B cell (primary cell): ENCODE data around the gene WAC. TPM values are rescaled to one million over a fixed set of nuclear protein-coding genes. Genes with fewer than 3 reads are reported as not detected.

Experiments used
- ATAC-seq: fragments of 200-7000 bp; cut with Tn5 transposase; one replicate; pipeline ENCODE4 v1.10.0; 2021; ENCODE audit warnings: low read depth, mild to moderate bottlenecking, moderate number of reproducible peaks, moderate library complexity
- CTCF ChIA-PET: fragments of 350-600 bp; sonication (Branson Sonifier 250); formaldehyde crosslinking; loops from one replicate; lab custom pipeline; 2021; ENCODE audit warnings: antibody characterized with exemption, inconsistent platforms; lab: Charles Lee
- POLR2A ChIA-PET: fragments of 350-600 bp; sonication (Branson Sonifier 250); formaldehyde crosslinking; loops from one replicate; lab custom pipeline; 2021; ENCODE audit warnings: antibody characterized with exemption; lab: Charles Lee
- DNase-seq: peaks from one replicate; pipeline ENCODE4 v3.0.0; 2013
- H2AFZ ChIP-seq: 2 replicates; pipeline ENCODE4 v1.6.1; 2012; ENCODE audit warnings: mild to moderate bottlenecking, low read depth, low read length; ENCODE audit not compliant: insufficient read depth, poor library complexity, severe bottlenecking
- H3K27ac ChIP-seq, 2 donors: 1 replicate in 1 of 2; 2 replicates in 1 of 2; pipeline ENCODE4 v1.5.1; 2012 to 2013; ENCODE audit warnings: low read length in 2 of 2, mild to moderate bottlenecking in 2 of 2, moderate library complexity in 1 of 2
- H3K27me3 ChIP-seq, 4 experiments: fragments of 200-600 bp in 1 of 4; sonication (generic) in 1 of 4; replicated peaks in 1 of 4; 1 replicate in 2 of 4; 2 replicates in 2 of 4; pipeline versions ENCODE4 v1.6.1 to v1.7.0; 2013 to 2016; ENCODE audit warnings: low read length in 3 of 4, mild to moderate bottlenecking in 2 of 4, mixed read lengths in 1 of 4, moderate library complexity in 1 of 4; ENCODE audit not compliant: insufficient read depth in 4 of 4, control insufficient read depth in 3 of 4; ENCODE audit errors: control extremely low read depth in 1 of 4
- H3K36me3 ChIP-seq, 2 experiments: replicated peaks in 1 of 2; 1 replicate in 1 of 2; 2 replicates in 1 of 2; pipeline versions ENCODE4 v1.6.1 to v1.7.1; 2013; ENCODE audit warnings: low read length in 1 of 2; ENCODE audit not compliant: insufficient read depth in 2 of 2, control insufficient read depth in 1 of 2; ENCODE audit errors: control extremely low read depth in 1 of 2, extremely low read depth in 1 of 2
- H3K4me1 ChIP-seq, 2 donors: fragments of 200-600 bp in 1 of 2; sonication (generic) in 1 of 2; 1 replicate in 1 of 2; 2 replicates in 1 of 2; pipeline versions ENCODE4 v1.5.1 to v1.6.1; 2013 to 2017; ENCODE audit warnings: low read length in 2 of 2; ENCODE audit not compliant: control insufficient read depth in 2 of 2, insufficient read depth in 2 of 2
- H3K4me2 ChIP-seq: replicated peaks from 2 replicates; pipeline ENCODE3; 2012; ENCODE audit warnings: mild to moderate bottlenecking, low read depth, low read length; ENCODE audit not compliant: poor library complexity, severe bottlenecking
- H3K4me3 ChIP-seq, 5 experiments: fragments of 200-600 bp in 1 of 5; sonication (generic) in 1 of 5; 1 replicate in 3 of 5; 2 replicates in 2 of 5; pipeline versions ENCODE4 v1.5.1 to v1.7.0; 2011 to 2016; ENCODE audit warnings: low read length in 4 of 5, mild to moderate bottlenecking in 4 of 5, low read depth in 2 of 5, control low read depth in 1 of 5, moderate library complexity in 1 of 5; ENCODE audit not compliant: insufficient read depth in 1 of 5; ENCODE audit errors: control extremely low read depth in 1 of 5, extremely low read depth in 1 of 5
- H3K79me2 ChIP-seq: fragments of 200-600 bp; sonication (generic); one replicate; pipeline ENCODE4 v1.6.0; 2016; ENCODE audit warnings: low read length; ENCODE audit not compliant: control insufficient read depth, insufficient read depth
- H3K9ac ChIP-seq: fragments of 200-600 bp; sonication (generic); 2 replicates; pipeline ENCODE4 v1.6.1; 2017; ENCODE audit warnings: mild to moderate bottlenecking, low read length, moderate library complexity
- H3K9me3 ChIP-seq, 3 donors: one replicate each; pipeline versions ENCODE4 v1.6.1 to v1.7.1; 2013; ENCODE audit warnings: low read length in 2 of 3; ENCODE audit not compliant: control insufficient read depth in 2 of 3, insufficient read depth in 1 of 3; ENCODE audit errors: control extremely low read depth in 1 of 3
- H4K20me1 ChIP-seq: 2 replicates; pipeline ENCODE4 v1.6.0; 2012; ENCODE audit warnings: mild to moderate bottlenecking, low read length; ENCODE audit not compliant: insufficient read depth, control insufficient read depth, poor library complexity, severe bottlenecking
- H3K27ac Mint-ChIP-seq: one replicate; pipeline ENCODE4 v1.8.0; 2021; ENCODE audit warnings: mixed read lengths
- H3K27me3 Mint-ChIP-seq: one replicate; pipeline ENCODE4 v1.8.0; 2021; ENCODE audit warnings: mixed read lengths
- H3K4me1 Mint-ChIP-seq: one replicate; pipeline ENCODE4 v1.8.0; 2021; ENCODE audit warnings: mixed read lengths
- H3K4me3 Mint-ChIP-seq: one replicate; pipeline ENCODE4 v1.8.0; 2021; ENCODE audit warnings: mixed read lengths
- H3K9me3 Mint-ChIP-seq: one replicate; pipeline ENCODE4 v1.8.0; 2022; ENCODE audit warnings: mixed read lengths; ENCODE audit not compliant: insufficient read depth
- EZH2 ChIP-seq: IDR thresholded peaks from 2 replicates; pipeline ENCODE4 v1.6.1; 2012; ENCODE audit warnings: borderline replicate concordance, low read depth, mild to moderate bottlenecking, moderate library complexity, low read length; ENCODE audit not compliant: insufficient read depth, poor library complexity, severe bottlenecking
- WGBS: methylation state at CpG from one replicate; pipeline ENCODE4 v1.1.5; 2013; ENCODE audit warnings: missing lambda C conversion rate; ENCODE audit not compliant: insufficient coverage; 5-methylcytosine and 5-hydroxymethylcytosine counted together
- intact Hi-C: fragments of 100-400 bp; cut with micrococcal nuclease; formaldehyde crosslinking; loops from one replicate; pipeline ENCODE4 v1.10.0; 2022
- polyA plus RNA-seq: library from polyadenylated mRNA; depleted of rRNA; stranded (reverse); fragments of >200 nt; gene quantifications from 2 replicates; pipeline ENCODE4 v1.2.3, GENCODE V29; 2012
- total RNA-seq, 2 donors: library from RNA; stranded (reverse); fragments of 120-200 nt in 1 of 2; gene quantifications; 1 replicate in 1 of 2; 2 replicates in 1 of 2; pipeline versions ENCODE4 v1.2.3 to v1.2.4, GENCODE V29; 2013 to 2022
- TF ChIP-seq, protein P1 (sequence below): fragments of 200-600 bp; IDR thresholded peaks from one replicate; pipeline ENCODE4 v1.8.0; 2022; ENCODE audit warnings: antibody characterized with exemption, mild to moderate bottlenecking

WAC gene
- total and polyA plus RNA-seq, 2 donors (not counting 1 experiment from before 2014, with no cell fraction given) = 77.4 to 196 TPM

DNA sequence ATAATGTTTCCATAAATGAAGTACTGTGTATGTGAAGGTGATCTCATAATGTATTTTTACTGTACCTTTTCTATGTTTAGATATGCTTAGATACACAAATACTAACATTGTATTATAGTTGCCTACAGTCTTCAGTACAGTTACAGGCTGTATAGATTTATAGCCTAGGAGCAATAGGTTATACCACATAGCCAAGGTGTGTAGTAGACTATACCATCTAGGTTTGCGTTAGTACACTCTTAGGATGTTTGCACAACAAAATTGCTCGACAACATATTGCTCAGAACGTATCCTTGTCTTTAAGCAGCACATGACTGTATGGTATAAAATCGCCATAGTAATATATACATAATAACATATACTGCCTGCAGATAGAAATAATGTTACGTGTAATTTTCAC, 42.9 kb downstream of the WAC start:
- Histone ChIP-seq H3K4me2 (no peak overlapping the region), H3K79me2 (peaks cover 99% of the 10 kb centered on the region), H3K4me3 (no peak overlapping the region), H3K36me3 (peaks cover 10 to 45% of the 10 kb centered on the region in 2 experiments), H2AFZ (no peak overlapping the region), H3K27ac (peak overlapping the region in 1 of 2 donors; percentile 4), H3K4me1 (peaks cover 4 to 13% of the 10 kb centered on the region in 2 donors), H3K9ac (no peak overlapping the region), H3K9me3 (no peaks in the 10 kb centered on the region), H4K20me1 (peaks cover 91% of the 10 kb centered on the region), H3K27me3 (no peaks in the 10 kb centered on the region)
- TF ChIP-seq, protein P1, sequence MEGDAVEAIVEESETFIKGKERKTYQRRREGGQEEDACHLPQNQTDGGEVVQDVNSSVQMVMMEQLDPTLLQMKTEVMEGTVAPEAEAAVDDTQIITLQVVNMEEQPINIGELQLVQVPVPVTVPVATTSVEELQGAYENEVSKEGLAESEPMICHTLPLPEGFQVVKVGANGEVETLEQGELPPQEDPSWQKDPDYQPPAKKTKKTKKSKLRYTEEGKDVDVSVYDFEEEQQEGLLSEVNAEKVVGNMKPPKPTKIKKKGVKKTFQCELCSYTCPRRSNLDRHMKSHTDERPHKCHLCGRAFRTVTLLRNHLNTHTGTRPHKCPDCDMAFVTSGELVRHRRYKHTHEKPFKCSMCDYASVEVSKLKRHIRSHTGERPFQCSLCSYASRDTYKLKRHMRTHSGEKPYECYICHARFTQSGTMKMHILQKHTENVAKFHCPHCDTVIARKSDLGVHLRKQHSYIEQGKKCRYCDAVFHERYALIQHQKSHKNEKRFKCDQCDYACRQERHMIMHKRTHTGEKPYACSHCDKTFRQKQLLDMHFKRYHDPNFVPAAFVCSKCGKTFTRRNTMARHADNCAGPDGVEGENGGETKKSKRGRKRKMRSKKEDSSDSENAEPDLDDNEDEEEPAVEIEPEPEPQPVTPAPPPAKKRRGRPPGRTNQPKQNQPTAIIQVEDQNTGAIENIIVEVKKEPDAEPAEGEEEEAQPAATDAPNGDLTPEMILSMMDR = no peak
- TF ChIP-seq EZH2 = no peak
- no peak overlapping the region for H3K27ac Mint-ChIP-seq
- H3K4me3 Mint-ChIP-seq = no peak overlapping the region
- ATAC-seq = no peak
- intact Hi-C loops = loop anchor here (10.0 kb wide), 1 partner anchor 141 kb away; no protein-coding TSS in a partner anchor
- ChIA-PET POLR2A (no interaction called here), CTCF (interaction anchor here (0.5 kb wide), 1 partner anchor 833 kb away, joined by 3 read pairs; no protein-coding TSS in a partner anchor)
- no peak for DNase-seq
- WGBS = no CpG with 5 or more reads among the region's 5 CpGs
- H3K4me1 Mint-ChIP-seq = peaks cover 64% of the 10 kb centered on the region
- no peaks in the 10 kb centered on the region for H3K9me3 Mint-ChIP-seq
- no peaks in the 10 kb centered on the region for H3K27me3 Mint-ChIP-seq

DNA sequence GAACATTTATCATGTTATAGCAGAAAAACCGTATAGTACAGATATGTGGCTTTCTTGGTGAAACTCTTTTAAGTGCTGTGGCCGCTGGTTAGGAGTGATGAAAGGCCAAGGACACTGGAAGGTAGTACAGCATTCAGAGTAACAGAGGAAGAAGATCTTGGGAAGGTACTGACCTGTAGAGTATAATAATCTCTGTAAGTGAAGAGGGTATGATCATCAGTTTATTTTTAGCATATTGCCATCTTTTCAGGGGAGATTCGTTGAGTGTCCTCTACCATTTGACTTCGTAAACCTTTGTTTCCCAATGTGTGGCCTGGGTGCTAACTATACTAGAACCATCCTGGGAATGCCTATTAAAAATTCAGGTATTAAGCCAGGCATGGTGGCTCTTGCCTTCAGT, 44.6 kb downstream of the WAC start:
- ChIA-PET CTCF (interaction anchor here (0.9 to 1.5 kb wide), 2 partner anchors 16 to 45 kb away, joined by 3 to 4 read pairs; no protein-coding TSS in a partner anchor), POLR2A (no interaction called here)
- Histone ChIP-seq H2AFZ (no peak overlapping the region), H3K27me3 (no peaks in the 10 kb centered on the region), H3K4me3 (no peak overlapping the region), H3K79me2 (peaks cover 100% of the 10 kb centered on the region), H3K9ac (no peak overlapping the region), H3K36me3 (peaks cover 8 to 55% of the 10 kb centered on the region in 2 experiments), H4K20me1 (peaks cover 91% of the 10 kb centered on the region), H3K4me2 (no peak overlapping the region), H3K9me3 (no peaks in the 10 kb centered on the region), H3K4me1 (peaks cover 4 to 13% of the 10 kb centered on the region in 2 donors), H3K27ac (no peak overlapping the region)
- intact Hi-C loops = loop anchor here (10.0 kb wide), 1 partner anchor 143 kb away; no protein-coding TSS in a partner anchor
- no peak overlapping the region for H3K4me3 Mint-ChIP-seq
- H3K9me3 Mint-ChIP-seq = no peaks in the 10 kb centered on the region
- TF ChIP-seq, protein P1 = no peak
- TF ChIP-seq EZH2 = no peak
- H3K27ac Mint-ChIP-seq = no peak overlapping the region
- H3K4me1 Mint-ChIP-seq = peaks cover 68% of the 10 kb centered on the region
- 90% methylated on average over 3 of the region's 4 CpGs for WGBS
- ATAC-seq (no peak), DNase-seq (no peak)
- H3K27me3 Mint-ChIP-seq = no peaks in the 10 kb centered on the region
